Retina (tissue), 1 donor: ENCODE measurements around the gene CCDC117.
"Not testable (repeated sequence)": the region's sequence is repeated elsewhere in the genome, so short reads cannot be mapped to it uniquely, and the experiment has no call there.

Experiments
- DNase-seq: peaks from one replicate; pipeline ENCODE4 v3.0.0-alpha.2; 2016

CCDC117 gene, protein sequence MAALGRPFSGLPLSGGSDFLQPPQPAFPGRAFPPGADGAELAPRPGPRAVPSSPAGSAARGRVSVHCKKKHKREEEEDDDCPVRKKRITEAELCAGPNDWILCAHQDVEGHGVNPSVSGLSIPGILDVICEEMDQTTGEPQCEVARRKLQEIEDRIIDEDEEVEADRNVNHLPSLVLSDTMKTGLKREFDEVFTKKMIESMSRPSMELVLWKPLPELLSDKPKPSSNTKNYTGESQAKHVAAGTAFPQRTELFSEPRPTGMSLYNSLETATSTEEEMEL

GRCh38 chr22:28772633-28773460 is at the start of gene CCDC117:
Gene CCDC117, plus strand, starts transcription at chr22:28772695. Its CDS starts 155 bp downstream, at chr22:28772850.
- DNase-seq, result peak; percentile 96

DNA sequence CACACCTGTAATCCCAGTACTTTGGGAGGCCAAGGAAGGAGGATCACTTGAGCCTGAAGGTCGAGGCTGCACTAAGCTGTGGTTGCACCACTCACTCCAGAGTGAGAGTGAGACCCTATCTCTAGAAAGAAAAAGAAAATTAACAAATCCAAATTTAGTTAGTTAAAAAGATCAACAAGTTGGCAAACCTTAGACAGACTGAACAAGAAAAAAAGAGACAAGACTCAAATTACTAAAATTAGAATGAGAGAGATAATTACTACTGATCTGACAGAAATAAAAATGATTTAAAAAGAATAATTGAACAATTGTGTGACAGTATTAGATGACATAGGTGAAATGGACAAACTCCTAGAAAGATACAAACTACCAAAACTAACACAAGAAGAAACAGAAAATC is 44.5 kb upstream of the CCDC117 start:
- DNase-seq, result no peak

DNA sequence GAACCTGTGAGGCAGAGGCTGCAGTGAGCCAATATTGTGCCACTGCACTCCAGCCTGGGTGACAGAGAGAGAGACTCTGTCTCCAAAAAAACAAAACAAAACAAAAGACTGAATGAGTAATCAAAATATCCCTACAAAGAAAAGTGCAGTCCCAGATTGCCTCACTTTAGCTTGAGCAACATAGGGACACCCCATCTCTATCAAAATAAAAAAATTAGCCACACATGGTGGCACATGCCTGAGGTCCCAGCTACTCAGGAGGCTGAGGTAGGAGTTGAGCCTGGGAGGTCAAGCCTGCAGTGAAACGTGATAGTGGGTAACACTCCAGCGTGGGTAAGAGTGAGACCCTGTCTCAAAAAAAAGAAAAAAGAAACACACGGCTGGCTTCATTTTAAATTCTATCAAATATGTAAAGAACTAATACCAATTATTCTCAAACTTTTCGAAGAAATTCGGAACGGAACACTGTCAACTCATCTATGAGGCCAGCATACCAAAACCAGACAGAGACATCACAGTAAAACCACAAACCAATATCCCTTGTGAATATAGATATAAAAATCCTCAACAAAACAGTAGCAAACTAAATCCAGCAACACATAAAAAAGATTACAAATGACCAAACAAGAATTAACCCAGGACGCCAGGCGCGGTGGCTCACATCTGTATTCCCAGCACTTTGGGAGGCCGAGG is 43.7 kb upstream of the CCDC117 start:
- DNase-seq, result no peak

DNA sequence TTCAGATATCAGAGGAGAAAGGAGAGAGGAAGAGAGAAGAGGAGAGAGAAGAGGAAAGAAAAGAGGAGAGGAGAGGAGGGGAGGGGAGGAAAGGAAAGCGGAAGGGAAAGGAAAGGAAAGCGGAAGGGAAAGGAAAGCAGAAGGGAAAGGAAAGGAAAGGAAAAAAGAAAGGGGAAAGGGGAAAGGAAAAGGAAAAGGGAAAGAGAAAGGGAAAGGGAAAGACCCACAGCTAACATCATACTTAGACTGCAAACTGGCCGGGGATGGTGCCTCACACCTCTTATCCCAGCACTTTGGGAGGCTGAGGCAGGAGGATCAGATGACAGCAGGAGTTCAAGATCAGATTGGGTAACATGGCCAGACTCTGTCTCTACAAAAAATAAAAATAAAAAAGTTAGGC is 42.3 kb upstream of the CCDC117 start:
- DNase-seq, result no peak

DNA sequence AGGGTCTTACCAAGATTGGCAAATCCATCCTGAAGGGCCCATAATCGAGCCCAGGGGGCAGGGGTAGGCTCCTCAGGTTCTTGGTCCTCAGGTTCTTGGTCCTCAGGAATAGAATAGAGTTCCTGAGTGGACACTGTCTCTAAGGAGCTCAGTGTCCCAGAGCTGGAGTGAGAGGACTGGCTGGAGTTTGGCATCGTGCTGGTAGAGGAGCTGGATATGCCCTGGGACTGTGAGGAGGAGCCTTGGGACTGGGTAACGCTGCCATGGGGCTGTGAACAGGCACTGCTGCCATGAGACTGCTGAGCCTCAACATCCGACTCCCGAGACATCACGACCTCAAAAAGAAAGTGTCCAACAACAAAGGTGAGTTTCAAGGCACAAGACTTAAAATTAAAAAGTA is 38.1 kb upstream of the CCDC117 start:
- DNase-seq, result no peak

GRCh38 chr22:28736301-28737155 is 36.0 kb upstream of the CCDC117 start:
- no peak for DNase-seq

- DNase-seq, result no peak
These were observed 34.8 kb upstream of the CCDC117 start for GRCh38 chr22:28737701-28738100.

GRCh38 chr22:28738876-28739275 is 33.6 kb upstream of the CCDC117 start:
- DNase-seq, result not testable (repeated sequence)

GRCh38 chr22:28741200-28741784 is 31.2 kb upstream of the CCDC117 start:
- no peak for DNase-seq

GRCh38 chr22:28741785-28742561 is 30.5 kb upstream of the CCDC117 start, which contains the start of the genes CHEK2 and HSCB:
Gene CHEK2, minus strand, starts transcription at chr22:28741820. Its CDS starts 7,099 bp downstream, at chr22:28734721.
Gene HSCB, plus strand, starts transcription at chr22:28742039. Its CDS starts 57 bp downstream, at chr22:28742096.
- DNase-seq, result peak; percentile 99

DNA sequence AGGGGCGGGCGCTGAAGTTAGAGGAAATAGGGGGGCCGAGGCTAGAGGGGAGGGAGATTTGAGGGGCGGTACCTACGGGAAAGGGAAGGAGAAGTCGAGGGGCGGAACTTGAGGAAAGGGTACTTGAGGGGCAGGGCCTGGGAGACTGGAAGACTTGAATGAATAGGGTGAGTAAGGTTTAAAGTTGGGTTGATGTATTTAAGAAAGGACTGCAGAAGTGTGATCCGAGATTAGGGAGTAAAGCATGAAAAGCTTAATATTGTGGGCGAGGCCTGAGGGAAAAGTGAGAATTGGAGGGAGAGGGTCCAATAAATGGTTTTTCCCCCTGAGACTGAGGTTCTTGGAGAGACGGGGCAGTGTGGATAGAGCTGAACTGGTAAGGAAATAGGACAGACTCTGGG is 29.9 kb upstream of the CCDC117 start:
- DNase-seq, result no peak

DNA sequence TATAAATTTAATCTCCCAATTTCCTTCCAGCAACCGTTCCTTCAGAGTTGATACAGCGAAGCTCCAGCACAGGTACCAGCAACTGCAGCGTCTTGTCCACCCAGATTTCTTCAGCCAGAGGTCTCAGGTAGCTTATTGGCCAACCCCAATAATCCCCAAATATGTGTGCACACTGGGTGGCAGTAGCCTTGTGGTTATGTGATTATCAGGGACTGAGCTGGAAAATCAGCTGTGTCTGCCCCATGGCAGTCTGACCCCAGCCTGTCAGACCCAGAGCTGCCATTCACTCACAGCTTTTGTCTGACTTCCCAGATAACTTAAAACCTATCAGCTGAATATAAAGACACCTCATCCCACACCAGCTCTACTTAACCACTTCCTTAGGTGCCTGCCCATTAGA is 28.6 kb upstream of the CCDC117 start:
- no peak for DNase-seq

GRCh38 chr22:28750471-28750881 is 22.0 kb upstream of the CCDC117 start:
- DNase-seq, result no peak

DNA sequence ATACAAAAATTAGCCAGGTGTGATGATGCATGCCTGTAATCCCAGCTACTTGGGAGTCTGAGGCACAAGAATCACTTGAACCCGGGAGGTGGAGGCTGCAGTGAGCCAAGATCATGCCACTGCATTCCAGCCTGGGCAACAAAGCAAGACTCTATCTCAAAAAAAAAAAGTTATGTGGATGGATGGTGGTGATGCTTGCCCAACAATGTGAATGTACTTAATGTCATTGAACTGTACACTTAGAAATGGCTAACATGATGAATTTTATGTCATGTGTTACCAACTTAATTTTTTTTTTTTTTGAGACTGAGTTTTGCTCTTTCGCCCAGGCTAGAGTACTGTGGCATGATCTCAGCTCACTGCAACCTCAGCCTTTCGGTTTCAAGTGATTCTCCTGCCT is 18.0 kb upstream of the CCDC117 start:
- DNase-seq, result not testable (repeated sequence)

- no peak for DNase-seq
These were observed 12.5 kb upstream of the CCDC117 start for GRCh38 chr22:28759861-28760560.

DNA sequence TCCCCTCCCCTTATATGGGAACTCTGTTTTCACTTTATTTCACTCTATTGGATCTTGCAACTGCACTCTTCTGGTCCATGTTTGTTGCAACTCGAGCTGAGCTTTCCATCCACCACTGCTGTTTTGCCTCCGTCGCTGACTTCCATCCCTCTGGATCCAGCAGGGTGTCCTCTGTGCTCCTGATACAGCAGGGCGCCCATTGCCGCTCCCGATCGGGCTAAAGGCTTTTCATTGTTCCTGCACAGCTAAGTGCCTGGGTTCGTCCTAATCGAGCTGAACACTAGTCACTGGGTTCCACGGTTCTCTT is 11.1 kb upstream of the CCDC117 start:
- no peak for DNase-seq

GRCh38 chr22:28762000-28762399 is 10.5 kb upstream of the CCDC117 start:
- not testable (repeated sequence) for DNase-seq

- no peak for DNase-seq
These were observed 5.9 kb upstream of the CCDC117 start for GRCh38 chr22:28766628-28767027.

- DNase-seq, result no peak
These were observed 3.6 kb upstream of the CCDC117 start for GRCh38 chr22:28768701-28769393.
